ENCODE data around the gene ZSCAN5C. TPM values are rescaled to one million over a fixed set of nuclear protein-coding genes. Genes with fewer than 3 reads are reported as not detected.

ZSCAN5C gene, protein sequence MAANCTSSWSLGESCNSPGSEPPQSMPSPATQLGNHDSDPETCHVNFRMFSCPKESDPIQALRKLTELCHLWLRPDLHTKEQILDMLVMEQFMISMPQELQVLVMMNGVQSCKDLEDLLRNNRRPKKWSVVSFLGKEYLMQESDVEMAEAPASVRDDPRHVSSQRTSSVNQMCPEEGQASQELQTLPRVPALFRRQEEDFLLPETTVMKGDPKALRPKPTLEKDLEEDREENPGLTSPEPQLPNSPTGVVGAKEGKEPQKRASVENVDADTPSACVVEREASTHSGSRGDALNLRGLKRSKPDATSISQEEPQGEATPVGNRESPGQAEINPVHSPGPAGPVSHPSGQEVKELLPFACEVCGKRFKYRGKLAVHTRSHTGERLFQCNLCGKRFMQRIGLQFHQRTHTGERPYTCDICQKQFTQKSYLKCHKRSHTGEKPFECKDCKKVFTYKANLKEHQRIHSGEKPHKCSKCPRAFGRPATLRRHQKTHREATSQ
- total RNA-seq (2022; extraction: Qiagen RNA extraction), result not detected in 5 replicates

DNA sequence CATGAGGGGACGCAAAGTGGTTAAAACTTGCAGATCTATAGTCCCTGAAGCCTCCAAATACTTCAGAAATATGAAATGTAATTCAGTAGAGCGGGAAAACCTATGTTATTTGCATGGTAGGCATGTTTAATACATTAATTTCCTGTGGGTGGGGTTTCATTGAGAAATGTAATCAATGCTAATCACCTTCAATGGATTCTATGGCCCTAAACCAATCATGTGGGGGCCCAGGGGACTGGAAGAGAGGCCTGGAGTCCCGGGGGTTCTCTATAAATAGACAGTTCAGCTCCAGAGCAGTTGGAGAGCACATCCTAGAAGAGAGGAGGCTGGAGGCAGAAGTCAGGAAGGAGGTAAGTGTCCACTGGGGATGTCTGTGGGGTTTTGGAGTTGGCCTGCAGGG, at the start of gene ZSCAN5C:
Gene ZSCAN5C (plus strand): TSS at position 301 of the 400 bp plus-strand sequence. CDS start 3,641 bp downstream, outside the sequence.

DNA sequence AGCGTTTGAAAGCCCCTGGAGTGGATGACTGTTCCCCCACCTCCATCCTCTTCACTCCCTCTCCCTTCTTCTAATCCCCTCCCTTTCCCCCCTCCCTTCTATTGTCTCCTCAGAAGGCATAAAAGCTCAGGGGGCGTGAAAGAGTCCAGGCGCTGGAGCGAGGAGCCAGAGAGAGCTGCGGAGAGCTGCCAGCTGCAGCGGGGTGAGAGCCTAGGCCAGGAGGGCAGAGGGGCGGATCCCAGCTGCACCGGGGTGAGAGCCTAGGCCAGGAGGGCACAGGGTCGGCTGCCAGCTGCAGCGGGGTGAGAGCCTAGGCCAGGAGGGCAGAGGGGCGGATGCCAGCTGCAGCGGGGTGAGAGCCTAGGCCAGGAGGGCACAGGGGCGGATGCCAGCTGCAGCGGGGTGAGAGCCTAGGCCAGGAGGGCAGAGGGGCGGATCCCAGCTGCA, 26.2 kb upstream of the ZSCAN5C start, which contains the start of gene GALP:
Gene GALP (plus strand): TSS at position 148 of the 447 bp plus-strand sequence. CDS start 1,101 bp downstream, outside the sequence.

DNA sequence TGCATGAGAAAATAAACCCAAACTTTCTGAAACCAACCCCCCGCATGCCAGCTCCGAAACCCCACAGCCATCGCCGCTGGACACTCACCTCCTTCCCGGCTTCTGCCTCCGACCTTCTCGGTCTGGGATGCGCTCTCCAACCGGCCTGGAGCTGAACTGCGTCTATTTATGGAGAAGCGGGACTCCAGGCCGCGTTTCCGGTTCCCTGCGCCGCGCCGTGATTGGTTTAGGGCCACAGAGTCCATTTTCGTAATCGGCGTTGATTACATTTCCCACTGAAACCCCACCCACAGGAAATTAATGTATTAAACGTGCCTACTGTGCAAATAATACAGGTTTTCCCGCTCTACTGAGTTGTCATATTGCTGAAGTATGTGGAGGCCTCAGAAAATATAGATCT, 4.4 kb upstream of the ZSCAN5C start, which contains the start of gene ZSCAN5B:
Gene ZSCAN5B (minus strand): TSS at position 138 of the 400 bp plus-strand sequence. CDS start 4,731 bp downstream, outside the sequence.

Other genes starting within 250 kb of the ZSCAN5C start
- not detected in 5 replicates for gene NLRP5, start 215.5 kb upstream of the ZSCAN5C start, total RNA-seq (2022; extraction: Qiagen RNA extraction)
- 25.4 to 52.9 TPM (median 48.0 TPM) in 5 replicates for gene ZNF787, start 81.0 kb upstream of the ZSCAN5C start, total RNA-seq (2022; extraction: Qiagen RNA extraction)
- gene ZNF444, start 61.0 kb upstream of the ZSCAN5C start, total RNA-seq (2022; extraction: Qiagen RNA extraction), result 17.3 to 31.6 TPM (median 30.1 TPM) in 5 replicates
- not detected in 5 replicates for gene GALP, start 26.3 kb upstream of the ZSCAN5C start, total RNA-seq (2022; extraction: Qiagen RNA extraction)
- gene ZSCAN5B, start 4.5 kb upstream of the ZSCAN5C start, total RNA-seq (2022; extraction: Qiagen RNA extraction), result 0.05 TPM in 1 of 5 replicates, not detected in the others
- not detected in 5 replicates for gene EDDM13, start 70.5 kb downstream of the ZSCAN5C start, total RNA-seq (2022; extraction: Qiagen RNA extraction)
- 6.0 to 9.0 TPM (median 8.0 TPM) in 5 replicates for gene ZSCAN5A, start 112.6 kb downstream of the ZSCAN5C start, total RNA-seq (2022; extraction: Qiagen RNA extraction)
- gene ZNF582, start 191.3 kb downstream of the ZSCAN5C start, total RNA-seq (2022; extraction: Qiagen RNA extraction), result 0.78 to 1.4 TPM (median 0.84 TPM) in 5 replicates
- 1.4 to 2.3 TPM (median 1.9 TPM) in 5 replicates for gene ZNF583, start 202.1 kb downstream of the ZSCAN5C start, total RNA-seq (2022; extraction: Qiagen RNA extraction)